ENCODE data around the gene ARHGAP28. TPM values are rescaled to one million over a fixed set of nuclear protein-coding genes. Genes with fewer than 3 reads are reported as not detected.

ARHGAP28 gene
- total RNA-seq, 1 experiment from 2014 or later: 118 TPM

GRCh38 chr18:6814882-6815425, 85.4 kb downstream of the ARHGAP28 start:
- Mint-ChIP-seq H3K4me1 (ENCODE audit: low read depth, unreplicated experiment) (no peaks in the 10 kb centered on the region), H3K9me3 (ENCODE audit: unreplicated experiment) (no peaks in the 10 kb centered on the region), H3K27ac (ENCODE audit: unreplicated experiment) (no peak overlapping the region), H3K27me3 (ENCODE audit: insufficient read depth, unreplicated experiment) (no peaks in the 10 kb centered on the region), H3K36me3 (ENCODE audit: insufficient read depth, unreplicated experiment) (peaks cover 16% of the 10 kb centered on the region), H3K4me3 (ENCODE audit: unreplicated experiment) (no peak overlapping the region)
- no TSS peak for BruUV-seq (replicated peaks)
- Histone ChIP-seq H3K36me3 (ENCODE audit: control insufficient read depth, insufficient read depth, low read length) (no peaks in the 10 kb centered on the region), H3K4me1 (no peaks in the 10 kb centered on the region), H3K27me3 (replicated peaks; ENCODE audit: control insufficient read depth, insufficient read depth, low read length) (no peaks in the 10 kb centered on the region), H3K4me3 (ENCODE audit: low read depth, low read length) (no peak overlapping the region), H3K9me3 (no peaks in the 10 kb centered on the region; the same call in 1 of the 2 replicates)
- POLR2A ChIA-PET: no interaction called here
- CTCF ChIA-PET: no interaction called here
- no peak for TF ChIP-seq CTCF (IDR thresholded peaks at IDR 0.05; ENCODE audit: insufficient read depth in 1 of 2, low read depth in 1 of 2, low read length in 1 of 2, severe bottlenecking in 1 of 2, unreplicated experiment in 1 of 2)
- DNase-seq: no peak
- intact Hi-C loops (cut with micrococcal nuclease; ENCODE audit: unreplicated experiment): no loop called here

GRCh38 chr18:6816154-6816553, 86.6 kb downstream of the ARHGAP28 start:
- Mint-ChIP-seq H3K36me3 (ENCODE audit: insufficient read depth, unreplicated experiment) (peaks cover 10% of the 10 kb centered on the region), H3K9me3 (ENCODE audit: unreplicated experiment) (no peaks in the 10 kb centered on the region), H3K4me1 (ENCODE audit: low read depth, unreplicated experiment) (no peaks in the 10 kb centered on the region), H3K27ac (ENCODE audit: unreplicated experiment) (no peak overlapping the region), H3K4me3 (ENCODE audit: unreplicated experiment) (no peak overlapping the region), H3K27me3 (ENCODE audit: insufficient read depth, unreplicated experiment) (no peaks in the 10 kb centered on the region)
- intact Hi-C loops (cut with micrococcal nuclease; ENCODE audit: unreplicated experiment): no loop called here
- POLR2A ChIA-PET: no interaction called here
- Histone ChIP-seq H3K4me3 (ENCODE audit: low read depth, low read length) (no peak overlapping the region), H3K36me3 (ENCODE audit: control insufficient read depth, insufficient read depth, low read length) (no peaks in the 10 kb centered on the region), H3K4me1 (no peaks in the 10 kb centered on the region), H3K9me3 (no peaks in the 10 kb centered on the region; the same call in 1 of the 2 replicates), H3K27me3 (replicated peaks; ENCODE audit: control insufficient read depth, insufficient read depth, low read length) (no peaks in the 10 kb centered on the region)
- no TSS peak for BruUV-seq (replicated peaks)
- no peak for DNase-seq
- TF ChIP-seq CTCF (IDR thresholded peaks at IDR 0.05; ENCODE audit: insufficient read depth in 1 of 2, low read depth in 1 of 2, low read length in 1 of 2, severe bottlenecking in 1 of 2, unreplicated experiment in 1 of 2): no peak
- CTCF ChIA-PET: no interaction called here

- ChIA-PET POLR2A (no interaction called here), CTCF (no interaction called here)
- Mint-ChIP-seq H3K36me3 (ENCODE audit: insufficient read depth, unreplicated experiment) (peaks cover 2% of the 10 kb centered on the region), H3K9me3 (ENCODE audit: unreplicated experiment) (no peaks in the 10 kb centered on the region), H3K27ac (ENCODE audit: unreplicated experiment) (no peak overlapping the region), H3K4me1 (ENCODE audit: low read depth, unreplicated experiment) (no peaks in the 10 kb centered on the region), H3K27me3 (ENCODE audit: insufficient read depth, unreplicated experiment) (no peaks in the 10 kb centered on the region), H3K4me3 (ENCODE audit: unreplicated experiment) (no peak overlapping the region)
- BruUV-seq (replicated peaks): no TSS peak
- Histone ChIP-seq H3K4me3 (ENCODE audit: low read depth, low read length) (no peak overlapping the region), H3K36me3 (ENCODE audit: control insufficient read depth, insufficient read depth, low read length) (no peaks in the 10 kb centered on the region), H3K4me1 (no peaks in the 10 kb centered on the region), H3K27me3 (replicated peaks; ENCODE audit: control insufficient read depth, insufficient read depth, low read length) (no peaks in the 10 kb centered on the region), H3K9me3 (no peaks in the 10 kb centered on the region; the same call in 1 of the 2 replicates)
- intact Hi-C loops (cut with micrococcal nuclease; ENCODE audit: unreplicated experiment): no loop called here
- TF ChIP-seq CTCF (IDR thresholded peaks at IDR 0.05; ENCODE audit: insufficient read depth in 1 of 2, low read depth in 1 of 2, low read length in 1 of 2, severe bottlenecking in 1 of 2, unreplicated experiment in 1 of 2): no peak
- DNase-seq: peak in 1 of 2 experiments; percentile 9
Observed at GRCh38 chr18:6819332-6819731, 89.8 kb downstream of the ARHGAP28 start.

Data from Caco-2 (cell line).